HG03196 (cell line): ENCODE data around the gene MIER1.
"Not testable (repeated sequence)": the region's sequence is repeated elsewhere in the genome, so short reads cannot be mapped to it uniquely, and the experiment has no call there.

Experiments used
- ATAC-seq: cut with Tn5 transposase; IDR thresholded peaks from one replicate; pipeline ENCODE4 v1.9.1; 2021; ENCODE audit not compliant: unreplicated experiment

The MIER1 gene

GRCh38 chr1:66924756-66925557 lies at the start of gene MIER1, which contains the start of gene DNAI4:
Gene MIER1 (plus strand): TSS chr1:66924990. CDS start chr1:66925029, 39 bp downstream.
Gene DNAI4 (minus strand): TSS chr1:66924856. CDS start chr1:66924831, 25 bp downstream.
- peak; percentile 93 for ATAC-seq

- ATAC-seq = no peak
These were observed 48.1 kb upstream of the MIER1 start for GRCh38 chr1:66876664-66877063.

GRCh38 chr1:66889030-66889429 lies 35.8 kb upstream of the MIER1 start:
- no peak for ATAC-seq

- ATAC-seq = no peak
These were observed 34.2 kb upstream of the MIER1 start for GRCh38 chr1:66890621-66891020.

- ATAC-seq = no peak
These were observed 31.1 kb upstream of the MIER1 start for GRCh38 chr1:66893712-66894111.

- ATAC-seq = not testable (repeated sequence)
These were observed 9.6 kb upstream of the MIER1 start for GRCh38 chr1:66915203-66915602.

GRCh38 chr1:66916320-66916719 lies 8.5 kb upstream of the MIER1 start:
- no peak for ATAC-seq

- no peak for ATAC-seq
These were observed 7.3 kb upstream of the MIER1 start for GRCh38 chr1:66917476-66917875.

GRCh38 chr1:66919063-66919462 lies 5.7 kb upstream of the MIER1 start:
- no peak for ATAC-seq

GRCh38 chr1:66919828-66920227 lies 5.0 kb upstream of the MIER1 start:
- no peak for ATAC-seq

GRCh38 chr1:66920543-66920942 lies 4.2 kb upstream of the MIER1 start:
- ATAC-seq = no peak

GRCh38 chr1:66925558-66925910 lies 744 bp downstream of the MIER1 start:
- no peak for ATAC-seq

- ATAC-seq = no peak
These were observed 1.2 kb downstream of the MIER1 start for GRCh38 chr1:66925944-66926343.

- no peak for ATAC-seq
These were observed 2.7 kb downstream of the MIER1 start for GRCh38 chr1:66927528-66927927.

GRCh38 chr1:66929146-66929688 lies 4.4 kb downstream of the MIER1 start:
- no peak for ATAC-seq

GRCh38 chr1:66929691-66929998 lies 4.9 kb downstream of the MIER1 start:
- ATAC-seq = no peak

- peak; percentile 75 for ATAC-seq
These were observed 5.4 kb downstream of the MIER1 start for GRCh38 chr1:66929999-66930822.

GRCh38 chr1:66930823-66931174 lies 6.0 kb downstream of the MIER1 start:
- ATAC-seq = no peak

- no peak for ATAC-seq
These were observed 6.8 kb downstream of the MIER1 start for GRCh38 chr1:66931590-66931989.

GRCh38 chr1:66932291-66932690 lies 7.5 kb downstream of the MIER1 start:
- no peak for ATAC-seq

GRCh38 chr1:66933887-66934700 lies 9.3 kb downstream of the MIER1 start:
- no peak for ATAC-seq
